ENCODE data around the gene ARHGEF9. TPM values are rescaled to one million over a fixed set of nuclear protein-coding genes. Genes with fewer than 3 reads are reported as not detected.

The ARHGEF9 gene
- total and polyA plus RNA-seq, 2 of the 8 experiments (the other 6 are each of a cell fraction or from before 2014, with no cell fraction given) = 28.7 to 31.8 TPM

DNA sequence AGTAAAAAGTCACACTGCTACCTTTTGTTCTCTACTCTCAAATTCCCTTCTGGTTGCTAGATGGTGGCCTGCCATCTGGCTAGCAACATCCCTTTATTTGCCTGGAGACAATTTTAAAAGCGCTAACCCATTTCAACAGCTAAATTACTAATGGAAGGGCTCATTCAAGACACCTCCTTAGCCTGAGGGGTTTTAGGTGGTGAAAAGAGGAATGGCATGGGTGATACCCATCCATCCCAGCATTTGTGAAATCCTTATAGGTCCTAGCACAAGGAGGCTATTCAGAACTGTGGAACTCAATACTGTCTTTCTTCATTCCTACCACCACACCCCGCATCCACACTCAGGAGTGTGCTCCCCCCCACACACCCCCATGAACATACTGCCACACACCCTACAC, 33.5 kb downstream of the ARHGEF9 start:
- peaks cover 0 to 9% (median 5%) of the 10 kb centered on the region in 4 experiments; a peak in 5 of 7 replicates for H3K4me1 ChIP-seq (replicated peaks in 1 of 4; ENCODE audit: control insufficient read depth in 3 of 4, insufficient read depth in 4 of 4, low read length in 3 of 4)
- no peak overlapping the region for H2BK15ac ChIP-seq (ENCODE audit: low read length)
- H3K9me3 ChIP-seq (ENCODE audit: insufficient read depth in 2 of 2, low read depth in 1 of 2, low read length in 1 of 2) = no peaks in the 10 kb centered on the region
- ChIA-PET CTCF (ENCODE audit: partially characterized antibody) (interaction anchor here (1.3 kb wide), 1 partner anchor 11 kb away, joined by 4 read pairs; no protein-coding TSS in a partner anchor), POLR2A (ENCODE audit: partially characterized antibody) (interaction anchor here (1.1 to 1.9 kb wide), 2 partner anchors 12 to 33 kb away, joined by 3 to 8 read pairs; partner anchors contain the start of gene ARHGEF9)
- no peak overlapping the region for H2BK120ac ChIP-seq (replicated peaks; ENCODE audit: low read depth, low read length)
- FAIRE-seq = no peak
- 86% methylated on average over 2 of the region's 2 CpGs; no CpG with 5 or more reads in 1 of the 2 experiments for WGBS, 2 experiments (ENCODE audit: extremely low coverage in 1 of 2, insufficient coverage in 1 of 2, insufficient read length in 1 of 2, insufficient replicate concordance in 2 of 2, low coverage in 1 of 2, low lambda C conversion rate in 2 of 2, missing lambda C conversion rate in 1 of 2)
- no peaks in the 10 kb centered on the region for H3K36me3 ChIP-seq (ENCODE audit: control insufficient read depth in 2 of 4, insufficient read depth in 4 of 4, low read length in 3 of 4)
- H3K4me2 ChIP-seq (ENCODE audit: insufficient read depth in 1 of 2, low read depth in 2 of 2, low read length in 2 of 2) = peak overlapping the region; percentile 7 to 20; a peak in 1 of 4 replicates
- H3K14ac ChIP-seq (ENCODE audit: insufficient read length) = no peak overlapping the region
- H4K5ac ChIP-seq (ENCODE audit: insufficient read length, low read depth, low read length) = no peak overlapping the region
- H3K23me2 ChIP-seq (ENCODE audit: low read depth, low read length) = peaks cover 3% of the 10 kb centered on the region; the same call in 1 of the 2 replicates
- H2BK5ac ChIP-seq (ENCODE audit: low read depth, low read length) = no peak overlapping the region
- no peak overlapping the region for H4K91ac ChIP-seq (replicated peaks; ENCODE audit: insufficient read length, low read length)
- peaks cover 0 to 4% of the 10 kb centered on the region in 2 experiments for H4K20me1 ChIP-seq (replicated peaks in 1 of 2; ENCODE audit: control insufficient read depth in 1 of 2, insufficient read depth in 2 of 2, low read length in 2 of 2)
- H3K9ac ChIP-seq (replicated peaks in 1 of 4; ENCODE audit: extremely low read depth in 1 of 4, low read depth in 3 of 4, low read length in 3 of 4) = no peak overlapping the region; a peak in 1 of 7 replicates
- DNase-seq (ENCODE audit: low read depth in 1 of 2, low spot score in 2 of 2) = no peak
- H2AK5ac ChIP-seq (ENCODE audit: low read depth, low read length) = no peak overlapping the region
- no peak overlapping the region for H3K4ac ChIP-seq (replicated peaks; ENCODE audit: insufficient read length, low read depth, low read length)
- no peak overlapping the region for H2BK12ac ChIP-seq (ENCODE audit: low read depth, low read length)
- no peak overlapping the region for H3K23ac ChIP-seq (ENCODE audit: insufficient read length)
- no peak overlapping the region for H2AFZ ChIP-seq (ENCODE audit: low read length)
- H3K4me3 ChIP-seq (ENCODE audit: extremely low read depth in 1 of 4, insufficient read depth in 2 of 4, low read depth in 3 of 4, low read length in 4 of 4) = no peak overlapping the region
- H3K56ac ChIP-seq (replicated peaks; ENCODE audit: insufficient read length, low read depth, low read length) = no peak overlapping the region
- H3K27ac ChIP-seq (ENCODE audit: low read depth, low read length) = no peak overlapping the region; the same call in 1 of the 2 replicates
- H3K27me3 ChIP-seq (replicated peaks in 1 of 4; ENCODE audit: control insufficient read depth in 3 of 4, extremely low read depth in 1 of 4, insufficient read depth in 3 of 4, low read length in 3 of 4) = no peaks in the 10 kb centered on the region
- no peaks in the 10 kb centered on the region for H3K79me1 ChIP-seq (ENCODE audit: low read depth, low read length)
- no peak overlapping the region for H3K18ac ChIP-seq (ENCODE audit: extremely low read depth, low read length)
- no peak overlapping the region for H2BK20ac ChIP-seq (ENCODE audit: low read length)
- H3K79me2 ChIP-seq (ENCODE audit: control insufficient read depth in 1 of 2, insufficient read depth in 2 of 2, low read length in 2 of 2) = peaks cover 0 to 74% of the 10 kb centered on the region in 2 experiments; a peak in 3 of 4 replicates
- H4K8ac ChIP-seq (ENCODE audit: extremely low read depth, insufficient read depth, low read length) = no peak overlapping the region
- no peak for TF ChIP-seq TEAD4 (IDR thresholded peaks at IDR 0.05; ENCODE audit: low read depth, low read length)
- TF ChIP-seq RFX5 (IDR thresholded peaks at IDR 0.05; ENCODE audit: borderline replicate concordance, low read depth, low read length) = no peak
- no peak for TF ChIP-seq SP4 (IDR thresholded peaks at IDR 0.05; ENCODE audit: low read length)
- TF ChIP-seq JUN (IDR thresholded peaks at IDR 0.05; ENCODE audit: low read depth, low read length) = no peak
- TF ChIP-seq SIRT6 (IDR thresholded peaks at IDR 0.05; ENCODE audit: low read length) = no peak
- no peak for TF ChIP-seq MAFK (IDR thresholded peaks at IDR 0.05; ENCODE audit: low read depth, low read length)
- TF ChIP-seq ASH2L (IDR thresholded peaks at IDR 0.05; ENCODE audit: low read length) = no peak
- TF ChIP-seq TCF12 (IDR thresholded peaks at IDR 0.05; ENCODE audit: low read depth, low read length) = no peak
- TF ChIP-seq SP2 (IDR thresholded peaks at IDR 0.05; ENCODE audit: low read length) = no peak
- no peak for TF ChIP-seq PHF8 (conservative IDR thresholded peaks at IDR 0.05; ENCODE audit: low read depth, low read length)
- TF ChIP-seq, protein P1, sequence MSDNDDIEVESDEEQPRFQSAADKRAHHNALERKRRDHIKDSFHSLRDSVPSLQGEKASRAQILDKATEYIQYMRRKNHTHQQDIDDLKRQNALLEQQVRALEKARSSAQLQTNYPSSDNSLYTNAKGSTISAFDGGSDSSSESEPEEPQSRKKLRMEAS (IDR thresholded peaks at IDR 0.05) = no peak
- no peak for TF ChIP-seq HDAC6 (IDR thresholded peaks at IDR 0.05; ENCODE audit: low read depth, low read length)
- TF ChIP-seq YY1 (IDR thresholded peaks at IDR 0.05; ENCODE audit: low read depth, low read length) = no peak
- TF ChIP-seq EGR1 (IDR thresholded peaks at IDR 0.05; ENCODE audit: borderline replicate concordance, low read depth, low read length) = no peak
- no peak for TF ChIP-seq EP300 (IDR thresholded peaks at IDR 0.05; ENCODE audit: borderline replicate concordance in 1 of 2, low read depth in 2 of 2, low read length in 2 of 2)
